Fibroblast of peridontal ligament (primary cell): ENCODE results near the gene LIMD2.

Experiments used
- DNase-seq: peaks from one replicate; pipeline ENCODE4 v3.0.0-alpha.2; 2010; ENCODE audit errors: extremely low read depth

LIMD2 gene

GRCh38 chr17:63701456-63701820 lies 1.5 kb upstream of the LIMD2 start:
- DNase-seq = no peak

- peak; percentile 25 for DNase-seq
These were observed 867 bp upstream of the LIMD2 start for GRCh38 chr17:63700528-63701455.

- no peak for DNase-seq
These were observed 863 bp downstream of the LIMD2 start for GRCh38 chr17:63698886-63699637.

- DNase-seq = no peak
These were observed 1.5 kb downstream of the LIMD2 start for GRCh38 chr17:63698381-63698885.

- no peak for DNase-seq
These were observed 2.3 kb downstream of the LIMD2 start for GRCh38 chr17:63697341-63698286.

GRCh38 chr17:63696381-63696961 lies 3.5 kb downstream of the LIMD2 start:
- DNase-seq = peak; percentile 26

GRCh38 chr17:63695889-63696288 lies 4.0 kb downstream of the LIMD2 start:
- DNase-seq = no peak

- no peak for DNase-seq
These were observed 4.8 kb downstream of the LIMD2 start for GRCh38 chr17:63694950-63695773.

- no peak for DNase-seq
These were observed 5.5 kb downstream of the LIMD2 start for GRCh38 chr17:63694229-63694949.

GRCh38 chr17:63693411-63694113 lies 6.4 kb downstream of the LIMD2 start:
- no peak for DNase-seq

GRCh38 chr17:63692195-63692816 lies 7.6 kb downstream of the LIMD2 start:
- no peak for DNase-seq

- no peak for DNase-seq
These were observed 10.4 kb downstream of the LIMD2 start for GRCh38 chr17:63689479-63689878.

- DNase-seq = no peak
These were observed 11.4 kb downstream of the LIMD2 start for GRCh38 chr17:63688396-63689020.

- no peak for DNase-seq
These were observed 13.7 kb downstream of the LIMD2 start for GRCh38 chr17:63686138-63686685.

GRCh38 chr17:63685578-63685977 lies 14.3 kb downstream of the LIMD2 start:
- no peak for DNase-seq

- DNase-seq = no peak
These were observed 14.9 kb downstream of the LIMD2 start for GRCh38 chr17:63685041-63685440.

- DNase-seq = no peak
These were observed 16.9 kb downstream of the LIMD2 start for GRCh38 chr17:63682981-63683380.

- DNase-seq = no peak
These were observed 17.5 kb downstream of the LIMD2 start for GRCh38 chr17:63682441-63682840.
